ENCODE measurements around the gene DPT. TPM values are rescaled to one million over a fixed set of nuclear protein-coding genes. Genes with fewer than 3 reads are reported as not detected.

Gene DPT
- total and polyA plus RNA-seq, 2 of the 4 experiments (the other 2 are of a cell fraction) = not detected

DNA sequence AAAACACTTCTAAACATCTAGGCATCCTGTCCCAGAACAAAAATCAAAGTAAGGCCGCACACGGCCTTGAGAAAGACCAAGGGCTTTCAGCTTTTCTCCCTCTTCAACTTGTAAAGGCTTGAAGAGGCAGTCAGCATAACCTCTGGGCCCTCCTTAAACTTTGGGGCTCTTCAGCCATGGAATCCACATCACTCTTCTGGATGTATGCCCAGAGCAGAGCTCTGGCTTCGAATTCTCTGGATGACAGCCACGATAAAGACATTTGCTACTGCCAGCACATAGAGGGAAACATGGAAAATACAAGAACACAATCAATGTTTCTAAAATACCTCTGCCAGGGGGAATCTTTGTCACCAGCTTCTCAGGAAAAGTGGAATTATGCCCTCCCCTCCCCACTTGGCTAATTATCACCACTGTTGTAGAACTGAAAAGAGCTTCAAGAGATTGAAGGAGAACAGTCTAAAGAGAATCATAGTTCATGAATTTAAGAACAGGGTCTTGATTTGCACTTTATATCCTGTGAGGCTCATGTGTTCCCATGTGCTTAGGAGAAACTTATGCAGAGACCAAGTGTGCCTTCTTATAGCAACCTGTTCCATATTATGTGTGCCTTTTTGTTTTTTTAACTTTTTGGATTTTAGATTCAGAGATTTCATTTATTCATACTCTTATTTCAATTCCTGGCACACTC, 39.0 kb upstream of the DPT start:
- no peak overlapping the region for H3K4ac ChIP-seq (ENCODE audit: low read depth, low read length)
- no peak overlapping the region for H4K91ac ChIP-seq (ENCODE audit: insufficient read depth, low read depth, low read length)
- no peak overlapping the region for H2AK9ac ChIP-seq (replicated peaks; ENCODE audit: low read depth, low read length, poor library complexity)
- TF ChIP-seq POLR2A (IDR thresholded peaks at IDR 0.05; ENCODE audit: low read depth, low read length) (no peak), CEBPB (IDR thresholded peaks at IDR 0.05; ENCODE audit: low read depth, low read length) (no peak), SMC3 (IDR thresholded peaks at IDR 0.05; ENCODE audit: low read depth, low read length) (no peak), MAZ (IDR thresholded peaks at IDR 0.05; ENCODE audit: borderline replicate concordance, low read depth, low read length) (no peak), CTCF (conservative IDR thresholded peaks at IDR 0.05; ENCODE audit: low read depth, low read length) (no peak), MXI1 (IDR thresholded peaks at IDR 0.05; ENCODE audit: borderline replicate concordance, low read depth, low read length) (no peak), RAD21 (IDR thresholded peaks at IDR 0.05; ENCODE audit: low read length) (no peak), CHD1 (IDR thresholded peaks at IDR 0.05; ENCODE audit: low read depth, low read length) (no peak), FOS (IDR thresholded peaks at IDR 0.05; ENCODE audit: low read depth, low read length) (no peak), NFE2L2 (IDR thresholded peaks at IDR 0.05; ENCODE audit: low read depth, low read length) (no peak), BHLHE40 (IDR thresholded peaks at IDR 0.05; ENCODE audit: low read depth, low read length) (no peak), RFX5 (IDR thresholded peaks at IDR 0.05; ENCODE audit: low read depth, low read length) (no peak), MAFK (IDR thresholded peaks at IDR 0.05; ENCODE audit: low read depth, low read length) (no peak), RCOR1 (IDR thresholded peaks at IDR 0.05; ENCODE audit: insufficient replicate concordance, low read length) (no peak)
- TF ChIP-seq, protein P1, sequence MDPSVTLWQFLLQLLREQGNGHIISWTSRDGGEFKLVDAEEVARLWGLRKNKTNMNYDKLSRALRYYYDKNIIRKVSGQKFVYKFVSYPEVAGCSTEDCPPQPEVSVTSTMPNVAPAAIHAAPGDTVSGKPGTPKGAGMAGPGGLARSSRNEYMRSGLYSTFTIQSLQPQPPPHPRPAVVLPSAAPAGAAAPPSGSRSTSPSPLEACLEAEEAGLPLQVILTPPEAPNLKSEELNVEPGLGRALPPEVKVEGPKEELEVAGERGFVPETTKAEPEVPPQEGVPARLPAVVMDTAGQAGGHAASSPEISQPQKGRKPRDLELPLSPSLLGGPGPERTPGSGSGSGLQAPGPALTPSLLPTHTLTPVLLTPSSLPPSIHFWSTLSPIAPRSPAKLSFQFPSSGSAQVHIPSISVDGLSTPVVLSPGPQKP (IDR thresholded peaks at IDR 0.05; ENCODE audit: borderline replicate concordance, low read depth, low read length) = no peak
- TF ChIP-seq, protein P2, sequence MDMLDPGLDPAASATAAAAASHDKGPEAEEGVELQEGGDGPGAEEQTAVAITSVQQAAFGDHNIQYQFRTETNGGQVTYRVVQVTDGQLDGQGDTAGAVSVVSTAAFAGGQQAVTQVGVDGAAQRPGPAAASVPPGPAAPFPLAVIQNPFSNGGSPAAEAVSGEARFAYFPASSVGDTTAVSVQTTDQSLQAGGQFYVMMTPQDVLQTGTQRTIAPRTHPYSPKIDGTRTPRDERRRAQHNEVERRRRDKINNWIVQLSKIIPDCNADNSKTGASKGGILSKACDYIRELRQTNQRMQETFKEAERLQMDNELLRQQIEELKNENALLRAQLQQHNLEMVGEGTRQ (IDR thresholded peaks at IDR 0.05; ENCODE audit: low read depth, low read length) = no peak
- intact Hi-C loops (cut with micrococcal nuclease) (no loop called here), dilution Hi-C loops (cut with HindIII; ENCODE audit: low sequenced_read_pairs, unreplicated experiment) (no loop called here), in situ Hi-C loops (cut with MboI; ENCODE audit: low sequenced_read_pairs) (no loop called here)
- H3K36me3 ChIP-seq (ENCODE audit: control insufficient read depth, insufficient read depth, low read length) = no peaks in the 10 kb centered on the region
- no TSS peak for BruUV-seq (replicated peaks)
- no peak overlapping the region for H4K5ac ChIP-seq (ENCODE audit: low read depth, low read length)
- H2BK5ac ChIP-seq (ENCODE audit: low read depth, low read length, poor library complexity, severe bottlenecking) = no peak overlapping the region
- H3K4me3 ChIP-seq (ENCODE audit: insufficient read depth, low read depth, low read length) = no peak overlapping the region
- ChIA-PET POLR2A (ENCODE audit: unreplicated experiment) (no interaction called here), CTCF (no interaction called here)
- no peak overlapping the region for H2BK15ac ChIP-seq (ENCODE audit: low read depth, low read length)
- H3K18ac ChIP-seq (ENCODE audit: low read depth, low read length) = no peak overlapping the region
- H3K56ac ChIP-seq (ENCODE audit: extremely low read depth, insufficient read depth, low read length) = no peak overlapping the region
- ATAC-seq (ENCODE audit: low read depth) = peak; percentile 40
- no peak overlapping the region for H4K8ac ChIP-seq (ENCODE audit: low read depth in 2 of 2, low read length in 2 of 2)
- H3K27ac ChIP-seq (ENCODE audit: insufficient read depth, low read length) = no peak overlapping the region
- peak; percentile 2 for DNase-seq
- no peaks in the 10 kb centered on the region for H3K79me1 ChIP-seq (ENCODE audit: low read depth in 1 of 2, low read length in 2 of 2)
- H3K14ac ChIP-seq (replicated peaks; ENCODE audit: low read depth, low read length) = no peak overlapping the region
- H2AFZ ChIP-seq (replicated peaks; ENCODE audit: low read length, poor library complexity) = no peak overlapping the region
- H3K4me2 ChIP-seq (ENCODE audit: low read depth, low read length) = no peak overlapping the region
- H3K9me3 ChIP-seq (ENCODE audit: control insufficient read depth, insufficient read depth, low read length) = no peaks in the 10 kb centered on the region
- no peaks in the 10 kb centered on the region for H3K4me1 ChIP-seq (ENCODE audit: control insufficient read depth, insufficient read depth, low read length)
- no peaks in the 10 kb centered on the region for H3K27me3 ChIP-seq (ENCODE audit: control insufficient read depth, insufficient read depth, low read length)
- no peak overlapping the region for H2BK20ac ChIP-seq (ENCODE audit: low read depth, low read length)
- H4K20me1 ChIP-seq (ENCODE audit: insufficient read depth, low read length) = no peaks in the 10 kb centered on the region
- no peak overlapping the region for H2BK120ac ChIP-seq (ENCODE audit: low read depth, low read length)
- no CpG with 5 or more reads among the region's 4 CpGs for WGBS, 2 experiments (ENCODE audit: extremely low coverage in 2 of 2, insufficient read length in 1 of 2)
- no peak overlapping the region for H3K23ac ChIP-seq (ENCODE audit: low read depth, low read length)
- no peaks in the 10 kb centered on the region for H3K9me1 ChIP-seq (ENCODE audit: insufficient read depth, low read length)
- no peak overlapping the region for H3K9ac ChIP-seq (ENCODE audit: low read depth, low read length)
- H2AK5ac ChIP-seq (ENCODE audit: low read depth, low read length) = no peak overlapping the region
